B cell (primary cell): ENCODE measurements around the gene ADGRA3. TPM values are rescaled to one million over a fixed set of nuclear protein-coding genes. Genes with fewer than 3 reads are reported as not detected.

Experiments
- ATAC-seq: fragments of 200-7000 bp; cut with Tn5 transposase; one replicate; pipeline ENCODE4 v1.10.0; 2021; ENCODE audit warnings: low read depth, mild to moderate bottlenecking, moderate number of reproducible peaks, moderate library complexity
- CTCF ChIA-PET: fragments of 350-600 bp; sonication (Branson Sonifier 250); formaldehyde crosslinking; loops from one replicate; lab custom pipeline; 2021; ENCODE audit warnings: antibody characterized with exemption, inconsistent platforms; lab: Charles Lee
- POLR2A ChIA-PET: fragments of 350-600 bp; sonication (Branson Sonifier 250); formaldehyde crosslinking; loops from one replicate; lab custom pipeline; 2021; ENCODE audit warnings: antibody characterized with exemption; lab: Charles Lee
- DNase-seq: peaks from one replicate; pipeline ENCODE4 v3.0.0; 2013
- H2AFZ ChIP-seq: 2 replicates; pipeline ENCODE4 v1.6.1; 2012; ENCODE audit warnings: mild to moderate bottlenecking, low read depth, low read length; ENCODE audit not compliant: insufficient read depth, poor library complexity, severe bottlenecking
- H3K27ac ChIP-seq, 2 donors: 1 replicate in 1 of 2; 2 replicates in 1 of 2; pipeline ENCODE4 v1.5.1; 2012 to 2013; ENCODE audit warnings: low read length in 2 of 2, mild to moderate bottlenecking in 2 of 2, moderate library complexity in 1 of 2
- H3K27me3 ChIP-seq, 4 experiments: fragments of 200-600 bp in 1 of 4; sonication (generic) in 1 of 4; replicated peaks in 1 of 4; 1 replicate in 2 of 4; 2 replicates in 2 of 4; pipeline versions ENCODE4 v1.6.1 to v1.7.0; 2013 to 2016; ENCODE audit warnings: low read length in 3 of 4, mild to moderate bottlenecking in 2 of 4, mixed read lengths in 1 of 4, moderate library complexity in 1 of 4; ENCODE audit not compliant: insufficient read depth in 4 of 4, control insufficient read depth in 3 of 4; ENCODE audit errors: control extremely low read depth in 1 of 4
- H3K36me3 ChIP-seq, 2 experiments: replicated peaks in 1 of 2; 1 replicate in 1 of 2; 2 replicates in 1 of 2; pipeline versions ENCODE4 v1.6.1 to v1.7.1; 2013; ENCODE audit warnings: low read length in 1 of 2; ENCODE audit not compliant: insufficient read depth in 2 of 2, control insufficient read depth in 1 of 2; ENCODE audit errors: control extremely low read depth in 1 of 2, extremely low read depth in 1 of 2
- H3K4me1 ChIP-seq, 2 donors: fragments of 200-600 bp in 1 of 2; sonication (generic) in 1 of 2; 1 replicate in 1 of 2; 2 replicates in 1 of 2; pipeline versions ENCODE4 v1.5.1 to v1.6.1; 2013 to 2017; ENCODE audit warnings: low read length in 2 of 2; ENCODE audit not compliant: control insufficient read depth in 2 of 2, insufficient read depth in 2 of 2
- H3K4me2 ChIP-seq: replicated peaks from 2 replicates; pipeline ENCODE3; 2012; ENCODE audit warnings: mild to moderate bottlenecking, low read depth, low read length; ENCODE audit not compliant: poor library complexity, severe bottlenecking
- H3K4me3 ChIP-seq, 5 experiments: fragments of 200-600 bp in 1 of 5; sonication (generic) in 1 of 5; 1 replicate in 3 of 5; 2 replicates in 2 of 5; pipeline versions ENCODE4 v1.5.1 to v1.7.0; 2011 to 2016; ENCODE audit warnings: low read length in 4 of 5, mild to moderate bottlenecking in 4 of 5, low read depth in 2 of 5, control low read depth in 1 of 5, moderate library complexity in 1 of 5; ENCODE audit not compliant: insufficient read depth in 1 of 5; ENCODE audit errors: control extremely low read depth in 1 of 5, extremely low read depth in 1 of 5
- H3K79me2 ChIP-seq: fragments of 200-600 bp; sonication (generic); one replicate; pipeline ENCODE4 v1.6.0; 2016; ENCODE audit warnings: low read length; ENCODE audit not compliant: control insufficient read depth, insufficient read depth
- H3K9ac ChIP-seq: fragments of 200-600 bp; sonication (generic); 2 replicates; pipeline ENCODE4 v1.6.1; 2017; ENCODE audit warnings: mild to moderate bottlenecking, low read length, moderate library complexity
- H3K9me3 ChIP-seq, 3 donors: one replicate each; pipeline versions ENCODE4 v1.6.1 to v1.7.1; 2013; ENCODE audit warnings: low read length in 2 of 3; ENCODE audit not compliant: control insufficient read depth in 2 of 3, insufficient read depth in 1 of 3; ENCODE audit errors: control extremely low read depth in 1 of 3
- H4K20me1 ChIP-seq: 2 replicates; pipeline ENCODE4 v1.6.0; 2012; ENCODE audit warnings: mild to moderate bottlenecking, low read length; ENCODE audit not compliant: insufficient read depth, control insufficient read depth, poor library complexity, severe bottlenecking
- H3K27ac Mint-ChIP-seq: one replicate; pipeline ENCODE4 v1.8.0; 2021; ENCODE audit warnings: mixed read lengths
- H3K27me3 Mint-ChIP-seq: one replicate; pipeline ENCODE4 v1.8.0; 2021; ENCODE audit warnings: mixed read lengths
- H3K4me1 Mint-ChIP-seq: one replicate; pipeline ENCODE4 v1.8.0; 2021; ENCODE audit warnings: mixed read lengths
- H3K4me3 Mint-ChIP-seq: one replicate; pipeline ENCODE4 v1.8.0; 2021; ENCODE audit warnings: mixed read lengths
- H3K9me3 Mint-ChIP-seq: one replicate; pipeline ENCODE4 v1.8.0; 2022; ENCODE audit warnings: mixed read lengths; ENCODE audit not compliant: insufficient read depth
- CTCF ChIP-seq: fragments of 200-600 bp; IDR thresholded peaks from one replicate; pipeline ENCODE4 v1.8.0; 2022; ENCODE audit warnings: antibody characterized with exemption, mild to moderate bottlenecking
- EZH2 ChIP-seq: IDR thresholded peaks from 2 replicates; pipeline ENCODE4 v1.6.1; 2012; ENCODE audit warnings: borderline replicate concordance, low read depth, mild to moderate bottlenecking, moderate library complexity, low read length; ENCODE audit not compliant: insufficient read depth, poor library complexity, severe bottlenecking
- WGBS: methylation state at CpG from one replicate; pipeline ENCODE4 v1.1.5; 2013; ENCODE audit warnings: missing lambda C conversion rate; ENCODE audit not compliant: insufficient coverage; 5-methylcytosine and 5-hydroxymethylcytosine counted together
- intact Hi-C: fragments of 100-400 bp; cut with micrococcal nuclease; formaldehyde crosslinking; loops from one replicate; pipeline ENCODE4 v1.10.0; 2022
- polyA plus RNA-seq: library from polyadenylated mRNA; depleted of rRNA; stranded (reverse); fragments of >200 nt; gene quantifications from 2 replicates; pipeline ENCODE4 v1.2.3, GENCODE V29; 2012
- total RNA-seq, 2 donors: library from RNA; stranded (reverse); fragments of 120-200 nt in 1 of 2; gene quantifications; 1 replicate in 1 of 2; 2 replicates in 1 of 2; pipeline versions ENCODE4 v1.2.3 to v1.2.4, GENCODE V29; 2013 to 2022

Gene ADGRA3
- total and polyA plus RNA-seq, 2 donors (not counting 1 experiment from before 2014, with no cell fraction given), result 0.25 TPM; not detected in 1

DNA sequence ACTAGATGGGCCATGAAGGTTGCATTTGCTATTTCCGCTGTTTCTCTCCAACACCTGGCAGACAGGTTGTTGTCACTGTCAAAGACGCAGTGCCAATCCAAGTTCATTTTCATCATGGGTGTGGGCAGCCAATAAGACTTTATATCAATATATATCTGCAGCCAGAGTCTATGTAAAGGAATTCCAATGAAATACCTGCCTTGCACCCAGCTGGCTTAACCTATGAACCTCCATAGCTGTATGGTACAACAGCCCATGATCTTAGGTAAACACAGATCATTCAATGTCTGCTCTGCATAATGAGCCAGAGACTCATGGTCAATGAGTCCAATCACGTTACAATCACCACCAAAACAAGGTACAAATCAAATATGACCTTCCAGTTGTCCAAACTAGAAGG, 37.7 kb upstream of the ADGRA3 start:
- H3K4me1 ChIP-seq, result no peaks in the 10 kb centered on the region
- Mint-ChIP-seq H3K4me1 (no peaks in the 10 kb centered on the region), H3K27me3 (no peaks in the 10 kb centered on the region), H3K9me3 (no peaks in the 10 kb centered on the region), H3K4me3 (no peak overlapping the region), H3K27ac (no peak overlapping the region)
- ATAC-seq (no peak), DNase-seq (no peak)
- no peaks in the 10 kb centered on the region for H3K79me2 ChIP-seq
- H3K27ac ChIP-seq, result no peak overlapping the region
- ChIA-PET POLR2A (no interaction called here), CTCF (no interaction called here)
- H3K36me3 ChIP-seq, result no peaks in the 10 kb centered on the region
- peaks cover 0 to 5% (median 0%) of the 10 kb centered on the region in 3 donors for H3K9me3 ChIP-seq
- TF ChIP-seq EZH2 (no peak), CTCF (no peak)
- H4K20me1 ChIP-seq, result no peaks in the 10 kb centered on the region
- WGBS, result no CpG with 5 or more reads among the region's 3 CpGs
- H3K4me3 ChIP-seq, result no peak overlapping the region
- H3K9ac ChIP-seq, result no peak overlapping the region
- H2AFZ ChIP-seq, result no peak overlapping the region
- no peak overlapping the region for H3K4me2 ChIP-seq
- intact Hi-C loops, result no loop called here
- H3K27me3 ChIP-seq, result no peaks in the 10 kb centered on the region

- H3K27ac Mint-ChIP-seq, result no peak overlapping the region
- no peak overlapping the region for H3K9ac ChIP-seq
- H3K27me3 Mint-ChIP-seq, result no peaks in the 10 kb centered on the region
- intact Hi-C loops, result no loop called here
- H4K20me1 ChIP-seq, result no peaks in the 10 kb centered on the region
- CTCF ChIA-PET, result no interaction called here
- ATAC-seq, result no peak
- H3K4me2 ChIP-seq, result no peak overlapping the region
- H3K9me3 ChIP-seq, result peaks cover 0 to 5% (median 0%) of the 10 kb centered on the region in 3 donors
- no peaks in the 10 kb centered on the region for H3K4me1 Mint-ChIP-seq
- no peak overlapping the region for H3K27ac ChIP-seq
- no peaks in the 10 kb centered on the region for H3K4me1 ChIP-seq
- H3K27me3 ChIP-seq, result no peaks in the 10 kb centered on the region
- WGBS, result no CpG with 5 or more reads among the region's 3 CpGs
- TF ChIP-seq CTCF, result no peak
- no peak for TF ChIP-seq EZH2
- no peaks in the 10 kb centered on the region for H3K36me3 ChIP-seq
- no peak overlapping the region for H2AFZ ChIP-seq
- no peak overlapping the region for H3K4me3 ChIP-seq
- POLR2A ChIA-PET, result no interaction called here
- H3K79me2 ChIP-seq, result no peaks in the 10 kb centered on the region
- no peak for DNase-seq
- no peak overlapping the region for H3K4me3 Mint-ChIP-seq
- no peaks in the 10 kb centered on the region for H3K9me3 Mint-ChIP-seq
These were observed 36.9 kb upstream of the ADGRA3 start for GRCh38 chr4:22552812-22553211.
